ENCODE results near the gene KCNQ1OT1.

The KCNQ1OT1 gene

GRCh38 chr11:2561696-2562581, 137.9 kb downstream of the KCNQ1OT1 start:
- no peak for DNase-seq (ENCODE audit: low read depth in 1 of 2, low spot score in 1 of 2)

- DNase-seq (ENCODE audit: low read depth in 1 of 2, low spot score in 1 of 2): no peak
These were observed 140.1 kb downstream of the KCNQ1OT1 start for GRCh38 chr11:2559527-2560311.

- no peak for DNase-seq (ENCODE audit: low read depth in 1 of 2, low spot score in 1 of 2)
These were observed 140.8 kb downstream of the KCNQ1OT1 start for GRCh38 chr11:2558861-2559526.

GRCh38 chr11:2558397-2558796, 141.4 kb downstream of the KCNQ1OT1 start:
- no peak for DNase-seq (ENCODE audit: low read depth in 1 of 2, low spot score in 1 of 2)

Measured in stimulated activated CD4-positive, alpha-beta T cell treated with anti-CD3 and anti-CD28 coated beads, Interleukin-15, amount 100 ng/mL, for 1 hour (primary cell).